NCI-H2196 treated with DMSO at 0.1 percent for 48 hours (cell line): Measurements from ENCODE around the gene GOLM1.
A peak's percentile ranks its signal among the peaks of the same experiment; 100 is the strongest.
"Not testable (repeated sequence)": the region's sequence is repeated elsewhere in the genome, so short reads cannot be mapped to it uniquely, and the experiment has no call there.

ENCODE experiments used
- DNase-seq: peaks from one replicate; lab custom pipeline; 2025; ENCODE audit not compliant: unreplicated experiment; lab: John Stamatoyannopoulos, UW

The GOLM1 gene, protein sequence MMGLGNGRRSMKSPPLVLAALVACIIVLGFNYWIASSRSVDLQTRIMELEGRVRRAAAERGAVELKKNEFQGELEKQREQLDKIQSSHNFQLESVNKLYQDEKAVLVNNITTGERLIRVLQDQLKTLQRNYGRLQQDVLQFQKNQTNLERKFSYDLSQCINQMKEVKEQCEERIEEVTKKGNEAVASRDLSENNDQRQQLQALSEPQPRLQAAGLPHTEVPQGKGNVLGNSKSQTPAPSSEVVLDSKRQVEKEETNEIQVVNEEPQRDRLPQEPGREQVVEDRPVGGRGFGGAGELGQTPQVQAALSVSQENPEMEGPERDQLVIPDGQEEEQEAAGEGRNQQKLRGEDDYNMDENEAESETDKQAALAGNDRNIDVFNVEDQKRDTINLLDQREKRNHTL

GRCh38 chr9:86098824-86099700 is at the start of gene GOLM1:
Gene GOLM1 (minus strand): TSS chr9:86099558. CDS start chr9:86079320, 20,238 bp downstream.
- peak; percentile 23 for DNase-seq

GRCh38 chr9:86146671-86147070 is 47.3 kb upstream of the GOLM1 start:
- DNase-seq = not testable (repeated sequence)

DNA sequence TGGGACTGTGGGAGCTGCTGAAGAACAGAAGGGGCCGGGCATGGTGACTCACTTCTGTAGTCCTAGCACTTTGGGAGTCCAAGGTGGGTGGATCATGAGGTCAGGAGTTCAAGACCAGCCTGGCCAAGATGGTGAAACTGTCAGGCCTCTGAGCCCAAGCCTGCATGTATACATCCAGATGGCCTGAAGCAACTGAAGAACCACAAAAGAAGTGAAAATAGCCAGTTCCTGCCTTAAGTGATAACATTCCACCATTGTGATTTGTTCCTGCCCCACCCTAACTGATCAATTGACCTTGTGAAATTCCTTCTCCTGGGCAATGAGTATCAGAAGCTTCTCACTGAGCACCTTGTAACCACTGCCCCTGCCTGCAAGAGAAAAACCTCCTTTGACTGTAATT is 46.6 kb upstream of the GOLM1 start:
- DNase-seq = not testable (repeated sequence)

DNA sequence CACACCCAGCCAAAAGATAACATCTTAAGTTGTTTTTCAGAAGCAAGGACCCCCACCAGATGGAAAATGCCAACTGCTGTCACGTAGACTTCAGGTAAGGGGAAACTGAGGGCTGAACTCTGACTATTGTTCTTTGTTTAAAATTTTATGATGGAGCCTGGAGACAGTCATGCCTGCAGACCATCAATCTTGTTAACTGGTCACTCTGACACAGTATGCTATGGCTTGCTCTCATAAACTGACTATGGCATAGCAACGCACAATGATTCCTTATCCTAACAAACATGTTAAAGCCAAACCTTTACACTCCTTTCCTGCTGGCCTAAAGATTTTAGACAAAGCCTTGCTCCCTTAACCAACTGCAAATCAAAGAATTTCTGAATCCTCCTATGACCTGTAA is 43.6 kb upstream of the GOLM1 start:
- no peak for DNase-seq

DNA sequence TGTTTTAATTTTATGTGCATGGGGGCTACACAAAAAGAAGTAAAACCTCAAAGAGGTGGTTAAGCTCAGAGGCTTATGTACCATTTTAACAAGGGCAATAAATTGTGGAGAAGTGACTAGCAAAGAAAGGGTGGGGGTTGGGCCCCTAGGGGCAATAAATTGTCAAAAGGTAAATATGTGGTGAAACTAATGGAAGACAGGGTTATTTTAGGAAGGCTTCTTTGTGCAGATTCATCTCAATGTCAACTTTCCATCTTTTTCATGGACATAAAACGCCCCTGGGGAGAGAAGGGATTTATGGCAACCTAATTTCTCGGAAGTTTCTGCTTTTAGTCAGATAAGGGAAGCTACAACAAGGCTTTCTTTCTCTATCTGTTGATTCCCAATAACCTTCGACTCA is 42.5 kb upstream of the GOLM1 start:
- no peak for DNase-seq

GRCh38 chr9:86135371-86135770 is 36.0 kb upstream of the GOLM1 start:
- no peak for DNase-seq

DNA sequence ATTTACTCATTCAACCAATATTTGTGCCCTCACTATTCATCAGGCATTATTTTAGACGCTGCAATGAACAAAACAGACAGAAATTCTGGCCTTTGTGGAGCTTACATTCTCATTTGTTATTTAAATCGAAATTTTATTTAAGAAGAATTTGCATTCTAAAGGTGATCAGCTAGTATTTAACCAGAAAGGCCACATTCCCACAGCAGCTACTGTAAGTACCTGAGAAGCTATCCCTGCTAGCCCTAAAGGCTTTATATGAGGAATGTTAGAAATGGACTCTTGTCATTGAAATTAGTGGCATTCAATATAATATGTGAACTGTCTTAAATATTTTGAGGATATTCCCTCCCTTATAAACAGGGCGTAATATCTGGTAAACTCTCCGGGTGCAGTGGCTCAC is 35.0 kb upstream of the GOLM1 start:
- DNase-seq = no peak

DNA sequence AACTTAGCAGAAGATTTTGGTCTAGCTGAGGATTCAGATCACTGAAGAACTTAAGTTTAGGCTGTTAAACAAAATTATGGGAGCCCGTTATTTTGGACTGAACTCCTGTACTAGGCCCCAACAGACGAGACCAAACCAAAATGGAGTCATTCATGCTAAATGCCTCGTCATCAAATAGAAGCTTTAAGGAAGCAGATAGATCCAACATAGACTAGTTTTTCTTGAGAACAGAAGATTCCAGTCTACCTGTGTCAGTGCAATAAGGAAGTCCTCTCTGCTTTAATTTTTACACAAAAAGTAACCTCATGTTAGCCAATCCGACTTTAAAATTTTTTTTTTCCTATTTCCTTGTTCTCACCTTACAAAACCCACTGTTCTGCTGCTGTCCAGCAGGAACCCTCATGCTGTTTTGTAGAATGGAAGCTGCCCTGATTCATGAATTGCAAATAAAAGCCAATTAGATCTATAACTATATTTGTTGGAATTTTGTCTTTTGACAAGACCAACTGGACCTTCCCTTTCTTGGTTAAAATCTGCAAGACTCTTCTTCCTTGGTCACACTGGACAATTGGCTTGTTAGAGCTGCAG is 29.0 kb upstream of the GOLM1 start:
- peak; percentile 9 for DNase-seq

- DNase-seq = peak; percentile 98
Measured at GRCh38 chr9:86126998-86127972, 27.9 kb upstream of the GOLM1 start.

DNA sequence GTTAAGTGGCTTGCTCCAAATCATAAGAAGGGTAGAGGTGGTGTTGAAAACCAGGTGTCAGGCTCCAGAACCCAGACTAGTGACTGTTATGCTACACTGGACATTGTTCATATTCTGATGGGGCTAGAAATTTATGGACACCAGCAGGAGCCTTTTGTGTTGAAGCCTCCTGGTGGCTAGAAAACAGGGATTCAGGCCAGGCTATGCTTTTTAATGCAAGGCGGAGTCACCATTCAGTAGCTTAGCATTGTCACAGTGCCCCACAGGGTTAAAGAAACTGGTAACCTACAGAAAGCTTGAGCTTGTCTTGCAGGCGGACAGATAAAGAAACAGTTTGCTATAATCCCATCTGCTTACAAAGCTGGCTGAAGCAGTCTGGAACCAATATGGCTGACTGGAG is 23.0 kb upstream of the GOLM1 start:
- no peak for DNase-seq

- no peak for DNase-seq
Measured at GRCh38 chr9:86119457-86119856, 20.1 kb upstream of the GOLM1 start.

- DNase-seq = no peak
Measured at GRCh38 chr9:86116425-86116824, 17.1 kb upstream of the GOLM1 start.

DNA sequence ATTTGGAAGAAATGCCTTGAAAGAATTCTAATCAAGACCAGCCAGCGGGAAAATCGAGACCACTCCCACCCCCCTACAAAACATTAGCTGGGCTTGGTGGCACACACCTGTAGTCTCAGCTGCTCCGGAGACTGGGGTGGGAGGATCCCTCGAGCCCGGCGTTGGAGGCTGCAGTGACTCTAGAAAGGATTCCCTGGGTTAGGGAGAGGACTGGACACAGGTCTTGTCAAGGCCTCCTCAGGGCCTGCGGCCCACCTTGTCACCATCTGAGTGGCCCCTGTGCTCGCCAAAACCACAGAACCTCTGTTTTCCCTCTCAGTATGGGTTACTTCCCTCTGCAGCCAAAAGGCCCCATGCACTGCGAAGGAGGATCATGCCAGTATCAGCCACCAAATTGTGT is 16.5 kb upstream of the GOLM1 start:
- DNase-seq = no peak

GRCh38 chr9:86112057-86112456 is 12.7 kb upstream of the GOLM1 start:
- no peak for DNase-seq

DNA sequence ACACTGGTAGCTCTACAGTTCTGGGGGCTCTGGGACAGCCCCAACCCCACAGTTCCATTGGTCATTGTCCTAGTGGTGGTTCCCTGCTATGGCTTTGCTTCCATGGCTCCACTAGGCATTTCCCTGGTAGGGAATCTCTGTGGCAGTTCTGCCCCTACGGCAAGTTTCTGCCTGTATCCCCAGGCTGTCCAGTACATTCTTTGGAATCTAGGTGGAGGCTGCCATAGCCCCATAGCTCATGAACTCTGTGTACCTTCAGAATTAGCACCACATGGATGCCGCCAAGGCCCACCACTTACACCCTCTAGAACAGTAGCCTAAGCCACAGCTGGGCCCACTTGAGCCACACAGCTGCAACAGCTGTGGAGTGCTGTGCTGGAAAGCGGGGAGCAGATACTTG is 3.3 kb upstream of the GOLM1 start:
- no peak for DNase-seq

DNA sequence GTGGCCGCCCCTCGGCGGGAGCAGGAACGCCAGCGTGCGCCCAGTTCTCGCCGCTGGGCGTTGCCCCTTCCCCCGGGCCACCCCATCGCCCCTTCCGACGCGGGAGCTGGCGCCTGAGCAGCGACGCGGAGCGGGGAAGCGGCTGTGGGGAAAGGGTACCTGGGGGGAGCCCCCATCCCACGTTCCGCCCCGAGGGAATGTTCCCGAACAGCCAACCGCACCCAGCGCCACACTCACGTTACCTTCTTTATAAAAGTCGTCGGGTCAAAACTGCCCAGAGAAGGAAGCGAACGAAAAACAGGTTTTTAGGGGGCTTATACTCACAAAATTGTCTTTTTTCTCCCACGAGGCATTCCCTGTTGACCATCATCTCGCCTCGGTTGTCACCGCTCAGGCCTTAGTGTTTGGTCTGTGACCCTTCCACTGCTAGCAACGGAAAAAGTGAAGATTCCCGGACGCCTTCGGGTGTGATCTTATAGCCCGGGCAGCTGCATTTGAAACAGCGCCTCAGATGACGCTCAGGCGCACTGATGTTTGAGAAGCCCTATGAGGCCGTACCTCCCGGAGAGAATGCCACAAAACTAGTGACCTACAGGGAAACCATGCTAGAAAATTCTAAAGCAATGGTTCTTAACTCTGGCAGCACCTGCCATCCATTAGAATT is 475 bp upstream of the GOLM1 start:
- DNase-seq = no peak

DNA sequence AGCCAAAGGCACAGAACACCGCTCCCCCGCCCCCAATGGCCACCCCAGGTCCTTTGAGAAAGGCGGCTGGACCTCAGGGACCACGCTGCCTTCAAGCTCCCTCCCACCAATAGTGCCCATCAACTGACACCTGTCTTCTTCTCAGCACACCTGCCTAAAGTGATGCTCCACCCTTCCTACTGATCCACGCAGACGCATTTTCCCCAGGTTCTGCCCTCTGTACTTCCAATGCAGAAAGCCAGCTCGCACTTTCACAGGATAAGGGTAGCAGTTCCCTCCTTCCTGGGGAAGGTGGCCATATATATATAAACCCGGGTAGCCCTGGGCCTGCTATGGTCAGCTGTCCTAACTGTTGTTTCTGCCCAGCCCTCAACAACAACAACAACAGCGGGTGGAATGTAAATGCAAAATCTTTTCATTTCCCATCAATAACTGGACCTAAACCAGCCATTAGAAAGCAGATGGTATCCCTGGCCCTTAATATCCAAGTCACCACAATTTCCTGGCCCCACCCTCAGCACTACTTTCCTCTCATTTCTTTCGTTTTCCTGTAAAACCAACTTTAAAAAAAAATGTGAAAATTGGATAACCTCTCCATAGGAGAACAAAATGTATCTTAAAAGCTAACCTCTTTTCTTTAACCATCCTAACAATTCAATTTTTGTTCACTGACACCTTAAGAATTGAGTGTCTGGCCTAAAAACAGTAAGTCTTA is 1.7 kb downstream of the GOLM1 start:
- no peak for DNase-seq

GRCh38 chr9:86096386-86096785 is 3.0 kb downstream of the GOLM1 start:
- no peak for DNase-seq

DNA sequence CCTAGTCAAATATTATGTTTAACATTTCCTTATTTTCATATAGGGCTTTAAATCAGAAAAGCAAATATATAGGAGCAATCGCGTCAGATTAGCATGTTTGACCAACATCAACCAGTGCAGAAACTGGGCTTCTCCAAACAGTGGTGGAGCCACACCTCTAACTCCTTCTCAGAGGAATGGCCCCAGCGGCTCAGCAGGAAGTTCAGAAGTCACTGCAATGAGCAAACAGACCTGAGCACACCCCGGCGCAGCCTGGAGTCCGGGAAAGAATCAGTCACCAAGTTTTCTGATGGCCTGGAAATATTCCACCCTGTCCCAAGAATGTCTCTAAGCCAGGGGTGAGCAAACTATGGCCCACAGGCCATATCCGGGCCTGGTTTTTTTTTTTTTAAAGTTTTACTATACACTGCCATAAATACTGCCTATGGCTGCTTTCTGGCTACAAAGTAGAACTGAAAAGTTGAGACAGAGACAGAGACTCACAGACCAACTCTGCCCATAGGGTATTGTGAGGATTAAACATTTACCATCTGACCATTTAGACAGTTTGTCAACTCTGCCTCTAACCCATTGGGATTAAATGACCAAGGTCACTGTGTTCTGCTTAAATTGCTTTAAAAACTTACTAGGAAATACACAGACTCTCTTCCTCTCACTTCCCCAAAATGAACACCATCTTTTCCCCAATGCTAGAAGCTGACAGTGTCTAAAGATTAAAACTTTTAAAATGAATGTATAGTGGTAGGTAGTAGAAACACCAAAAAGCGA is 5.4 kb downstream of the GOLM1 start:
- no peak for DNase-seq
